Lung (tissue), 12 donors: ENCODE measurements around the gene GATC. TPM values are rescaled to one million over a fixed set of nuclear protein-coding genes. Genes with fewer than 3 reads are reported as not detected.
A peak's percentile ranks its signal among the peaks of the same experiment; 100 is the strongest.

Experiments used
- ATAC-seq: fragments of 200-7000 bp; cut with Tn5 transposase; one replicate; pipeline ENCODE4 v1.9.1; 2020; ENCODE audit warnings: moderate number of reproducible peaks; ENCODE audit not compliant: insufficient read depth, low FRiP score
- DNase-seq, 3 donors: peaks; one replicate each; pipeline ENCODE4 v3.0.0-alpha.2; 2013 to 2017
- H3K27ac ChIP-seq, 2 donors: one replicate each; pipeline ENCODE4 v1.5.1; 2013; ENCODE audit warnings: mild to moderate bottlenecking in 2 of 2, moderate library complexity in 2 of 2, control low read depth in 1 of 2, inconsistent platforms in 1 of 2, low read depth in 1 of 2, low read length in 1 of 2
- H3K27me3 ChIP-seq, 3 donors: one replicate each; pipeline ENCODE4 v1.5.1; 2013; ENCODE audit warnings: low read length in 2 of 3; ENCODE audit not compliant: control insufficient read depth in 3 of 3, insufficient read depth in 3 of 3
- H3K36me3 ChIP-seq, 4 donors: one replicate each; pipeline ENCODE4 v1.5.1; 2013; ENCODE audit warnings: low read length in 4 of 4, mild to moderate bottlenecking in 1 of 4, moderate library complexity in 1 of 4; ENCODE audit not compliant: control insufficient read depth in 4 of 4, insufficient read depth in 4 of 4
- H3K4me1 ChIP-seq, 5 donors: one replicate each; pipeline ENCODE4 v1.5.1; 2013; ENCODE audit warnings: low read length in 5 of 5, mild to moderate bottlenecking in 2 of 5, moderate library complexity in 1 of 5; ENCODE audit not compliant: control insufficient read depth in 5 of 5, insufficient read depth in 5 of 5
- H3K4me3 ChIP-seq: one replicate; pipeline ENCODE4 v1.5.1; 2013; ENCODE audit warnings: mild to moderate bottlenecking, control low read depth, moderate library complexity
- H3K9ac ChIP-seq, 2 donors: one replicate each; pipeline ENCODE4 v1.5.1; 2013; ENCODE audit warnings: low read length in 2 of 2, control low read depth in 1 of 2; ENCODE audit not compliant: insufficient read depth in 1 of 2
- H3K9me3 ChIP-seq, 4 donors: one replicate each; pipeline ENCODE4 v1.5.1; 2013; ENCODE audit warnings: low read length in 3 of 4, mild to moderate bottlenecking in 1 of 4, moderate library complexity in 1 of 4; ENCODE audit not compliant: control insufficient read depth in 4 of 4, insufficient read depth in 3 of 4
- WGBS, 2 donors: extraction: QIAGEN DNeasy Blood & Tissue Kit; methylation state at CpG; one replicate each; pipeline ENCODE4 v1.1.7; 2013; 5-methylcytosine and 5-hydroxymethylcytosine counted together
- polyA plus RNA-seq, 2 donors: library from polyadenylated mRNA; stranded (reverse); fragments of 200-250 nt; gene quantifications; one replicate each; pipeline ENCODE4 v1.2.1, GENCODE V29; 2013
- total RNA-seq, 2 donors: library from RNA; depleted of rRNA in 1 of 2; stranded (reverse); fragments of >200 nt in 1 of 2; gene quantifications; one replicate each; pipeline ENCODE4 v1.2.1, GENCODE V29; 2014 to 2021
- TF ChIP-seq, protein P1 (sequence below): IDR thresholded peaks from 2 replicates; pipeline ENCODE4 v1.5.1; 2012; ENCODE audit warnings: mild to moderate bottlenecking; ENCODE audit errors: control extremely low read depth, extremely low read depth
- donor health status: control.
- donor health status: control.
- donor health status: Bipolar disorder and iron deficiency.
- donor health status: healthy.
- donor health status: DM: yes; HTN: yes; CAD: no.

The GATC gene
- total and polyA plus RNA-seq, 4 donors, result 10.6 to 27.6 (median 19.3) TPM

DNA sequence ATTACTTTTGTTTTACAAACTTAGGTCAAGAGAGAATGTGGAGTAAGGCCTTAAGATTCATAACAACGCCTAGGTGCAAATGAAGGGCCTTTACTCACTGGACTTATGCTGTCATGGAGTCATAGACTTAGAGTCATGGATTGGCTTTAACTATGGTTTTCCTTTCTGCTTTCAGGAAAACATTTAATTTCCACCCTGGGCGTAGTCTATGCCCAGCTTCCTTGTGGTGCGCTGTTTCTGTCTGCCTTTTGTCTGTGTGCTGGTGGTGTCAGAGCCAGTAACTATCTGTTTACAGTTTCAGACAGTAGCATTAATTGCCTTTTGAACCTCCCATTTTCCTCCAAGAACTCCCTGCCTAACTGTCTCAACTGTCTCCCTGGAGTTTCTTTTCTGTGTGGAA lies 40.2 kb upstream of the GATC start:
- no peak for ATAC-seq
- H3K9ac ChIP-seq, result no peak overlapping the region
- H3K9me3 ChIP-seq, result no peaks in the 10 kb centered on the region
- TF ChIP-seq, protein P1, sequence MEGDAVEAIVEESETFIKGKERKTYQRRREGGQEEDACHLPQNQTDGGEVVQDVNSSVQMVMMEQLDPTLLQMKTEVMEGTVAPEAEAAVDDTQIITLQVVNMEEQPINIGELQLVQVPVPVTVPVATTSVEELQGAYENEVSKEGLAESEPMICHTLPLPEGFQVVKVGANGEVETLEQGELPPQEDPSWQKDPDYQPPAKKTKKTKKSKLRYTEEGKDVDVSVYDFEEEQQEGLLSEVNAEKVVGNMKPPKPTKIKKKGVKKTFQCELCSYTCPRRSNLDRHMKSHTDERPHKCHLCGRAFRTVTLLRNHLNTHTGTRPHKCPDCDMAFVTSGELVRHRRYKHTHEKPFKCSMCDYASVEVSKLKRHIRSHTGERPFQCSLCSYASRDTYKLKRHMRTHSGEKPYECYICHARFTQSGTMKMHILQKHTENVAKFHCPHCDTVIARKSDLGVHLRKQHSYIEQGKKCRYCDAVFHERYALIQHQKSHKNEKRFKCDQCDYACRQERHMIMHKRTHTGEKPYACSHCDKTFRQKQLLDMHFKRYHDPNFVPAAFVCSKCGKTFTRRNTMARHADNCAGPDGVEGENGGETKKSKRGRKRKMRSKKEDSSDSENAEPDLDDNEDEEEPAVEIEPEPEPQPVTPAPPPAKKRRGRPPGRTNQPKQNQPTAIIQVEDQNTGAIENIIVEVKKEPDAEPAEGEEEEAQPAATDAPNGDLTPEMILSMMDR, result no peak
- H3K4me1 ChIP-seq, result peaks cover 0 to 16% (median 10%) of the 10 kb centered on the region in 5 donors
- WGBS, 2 donors, result 75 to 86% methylated on average over 3 of the region's 3 CpGs
- H3K4me3 ChIP-seq, result no peak overlapping the region
- H3K36me3 ChIP-seq, result no peaks in the 10 kb centered on the region
- peak in 1 of 3 donors; percentile 12 for DNase-seq
- no peak overlapping the region for H3K27ac ChIP-seq
- no peaks in the 10 kb centered on the region for H3K27me3 ChIP-seq

DNA sequence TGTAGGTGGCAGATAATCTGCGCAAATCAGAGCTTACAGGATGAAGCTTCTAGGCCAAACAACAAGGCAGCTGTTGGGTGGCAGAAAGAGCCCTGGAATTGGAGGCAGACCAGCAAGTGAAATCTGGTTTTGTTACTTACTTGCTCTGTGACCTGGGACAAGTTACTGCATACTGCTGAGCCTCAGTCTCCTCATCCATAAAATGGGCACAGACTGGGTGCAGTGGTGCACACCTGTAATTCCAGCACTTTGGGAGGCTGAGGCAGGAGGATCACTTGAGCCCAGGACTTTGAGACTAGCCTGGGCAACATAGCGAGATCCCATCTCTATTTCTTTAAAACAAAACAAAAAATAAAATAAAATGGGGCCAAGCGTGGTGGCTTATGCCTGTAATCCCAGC lies 39.7 kb upstream of the GATC start:
- DNase-seq, result no peak
- 94 to 98% methylated on average over 3 of the region's 3 CpGs for WGBS, 2 donors
- H3K4me1 ChIP-seq, result peaks cover 0 to 16% (median 10%) of the 10 kb centered on the region in 5 donors
- H3K27me3 ChIP-seq, result no peaks in the 10 kb centered on the region
- TF ChIP-seq, protein P1, result no peak
- no peak overlapping the region for H3K9ac ChIP-seq
- no peak overlapping the region for H3K27ac ChIP-seq
- no peak overlapping the region for H3K4me3 ChIP-seq
- ATAC-seq, result no peak
- H3K9me3 ChIP-seq, result no peaks in the 10 kb centered on the region
- H3K36me3 ChIP-seq, result no peaks in the 10 kb centered on the region

DNA sequence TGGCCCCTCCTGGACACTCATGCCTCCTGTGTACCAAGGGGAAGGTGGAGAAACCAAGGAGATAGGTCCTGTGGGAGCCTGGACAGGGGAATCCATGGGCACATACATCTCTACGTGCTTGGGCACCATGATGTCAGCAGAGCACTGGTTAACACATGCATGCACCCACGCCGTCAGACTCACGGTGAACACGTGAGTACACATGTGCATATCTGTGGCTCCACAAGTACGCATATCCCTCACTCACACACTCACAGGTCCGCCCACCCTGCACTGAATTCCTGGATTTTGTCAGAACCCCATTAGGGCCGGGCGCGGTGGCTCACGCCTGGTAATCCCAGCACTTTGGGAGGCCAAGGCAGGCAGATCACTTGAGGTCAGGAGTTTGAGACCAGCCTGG lies 37.5 kb upstream of the GATC start:
- Histone ChIP-seq H3K36me3 (no peaks in the 10 kb centered on the region), H3K4me3 (no peak overlapping the region), H3K27me3 (no peaks in the 10 kb centered on the region), H3K4me1 (peaks cover 0 to 7% (median 4%) of the 10 kb centered on the region in 5 donors), H3K9ac (no peak overlapping the region), H3K9me3 (no peaks in the 10 kb centered on the region), H3K27ac (no peak overlapping the region)
- ATAC-seq (no peak), DNase-seq (no peak)
- 97% methylated on average over 11 of the region's 11 CpGs for WGBS, 2 donors
- TF ChIP-seq, protein P1, result no peak

DNA sequence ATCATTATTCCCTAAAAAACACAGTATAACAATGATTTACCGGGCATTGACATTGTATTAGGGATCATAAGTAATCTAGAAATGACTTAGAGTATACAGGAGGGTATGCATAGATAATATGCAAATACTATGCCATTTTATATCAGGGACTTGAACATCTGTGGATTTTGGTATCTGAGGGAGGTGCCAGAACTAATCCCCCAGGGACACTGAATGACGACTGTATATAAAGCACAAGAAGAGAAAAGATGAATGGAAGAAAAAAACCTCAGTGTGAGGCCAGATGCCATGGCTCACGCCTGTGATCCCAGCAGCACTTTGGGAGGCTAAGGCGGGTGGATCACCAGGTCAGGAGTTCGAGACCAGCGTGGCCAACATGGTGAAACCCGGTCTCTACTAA lies 33.8 kb upstream of the GATC start:
- Histone ChIP-seq H3K27me3 (no peaks in the 10 kb centered on the region), H3K36me3 (no peaks in the 10 kb centered on the region), H3K27ac (no peak overlapping the region), H3K9ac (no peak overlapping the region), H3K9me3 (no peaks in the 10 kb centered on the region), H3K4me3 (no peak overlapping the region), H3K4me1 (peaks cover 0 to 6% (median 0%) of the 10 kb centered on the region in 5 donors)
- no peak for ATAC-seq
- TF ChIP-seq, protein P1, result no peak
- WGBS, 2 donors, result 92 to 97% methylated on average over 7 of the region's 7 CpGs
- no peak for DNase-seq
